ENCODE data around the gene MTNR1B. TPM values are rescaled to one million over a fixed set of nuclear protein-coding genes. Genes with fewer than 3 reads are reported as not detected.

The MTNR1B gene
- total and polyA plus RNA-seq, 8 donors = not detected

DNA sequence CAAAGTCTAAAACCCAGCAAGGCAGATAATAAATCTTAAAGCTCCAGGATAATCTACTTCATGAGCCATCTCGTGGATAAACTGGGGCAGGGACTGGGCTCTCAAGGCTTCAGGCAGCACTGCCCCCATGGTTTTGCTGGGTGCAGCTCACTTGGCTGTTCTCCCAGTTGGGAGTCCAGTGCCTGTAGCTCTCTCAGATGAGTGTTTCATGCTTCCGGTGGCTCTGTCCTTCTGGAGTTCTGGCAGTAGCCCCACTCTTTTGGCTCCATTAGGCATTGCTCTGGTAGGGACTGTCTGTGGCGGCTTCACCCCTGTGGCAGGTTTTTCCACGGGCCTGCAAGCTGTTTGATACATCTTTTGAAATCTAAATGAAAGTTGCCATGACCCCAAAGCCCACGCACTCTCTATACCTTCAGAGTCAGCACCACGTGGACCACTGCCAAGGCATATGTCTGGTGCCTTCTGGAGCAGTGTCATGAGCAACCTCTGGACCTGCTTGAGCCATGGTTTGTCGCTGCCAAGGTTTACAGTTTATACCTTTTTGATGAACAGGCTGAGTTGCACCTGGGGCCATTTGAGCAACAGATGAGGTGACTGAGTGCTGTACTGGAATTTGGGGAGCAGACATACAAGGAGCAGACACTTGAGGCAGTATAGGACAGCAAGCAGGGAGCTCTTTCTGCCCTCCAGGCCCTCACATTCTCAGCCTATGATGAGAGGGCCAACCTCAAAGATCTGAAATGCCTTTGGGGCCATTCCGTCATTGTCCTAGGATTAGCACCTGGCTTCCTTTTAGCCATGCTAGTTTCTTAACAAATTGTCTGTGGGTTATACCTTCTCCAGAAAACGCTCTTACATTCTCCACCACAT is 48.6 kb downstream of the MTNR1B start:
- no peaks in the 10 kb centered on the region for H3K4me1 ChIP-seq
- intact Hi-C loops (cut with DNase I) = no loop called here
- no peaks in the 10 kb centered on the region for H3K36me3 ChIP-seq
- TF ChIP-seq CTCF (IDR thresholded peaks at IDR 0.05) = no peak
- H3K4me3 ChIP-seq = no peak overlapping the region
- DNase-seq (no peak), ATAC-seq (no peak)
- H3K27me3 ChIP-seq = no peaks in the 10 kb centered on the region
- no peak overlapping the region for H3K27ac ChIP-seq
- peaks cover 0 to 7% of the 10 kb centered on the region in 2 donors for H3K9me3 ChIP-seq

DNA sequence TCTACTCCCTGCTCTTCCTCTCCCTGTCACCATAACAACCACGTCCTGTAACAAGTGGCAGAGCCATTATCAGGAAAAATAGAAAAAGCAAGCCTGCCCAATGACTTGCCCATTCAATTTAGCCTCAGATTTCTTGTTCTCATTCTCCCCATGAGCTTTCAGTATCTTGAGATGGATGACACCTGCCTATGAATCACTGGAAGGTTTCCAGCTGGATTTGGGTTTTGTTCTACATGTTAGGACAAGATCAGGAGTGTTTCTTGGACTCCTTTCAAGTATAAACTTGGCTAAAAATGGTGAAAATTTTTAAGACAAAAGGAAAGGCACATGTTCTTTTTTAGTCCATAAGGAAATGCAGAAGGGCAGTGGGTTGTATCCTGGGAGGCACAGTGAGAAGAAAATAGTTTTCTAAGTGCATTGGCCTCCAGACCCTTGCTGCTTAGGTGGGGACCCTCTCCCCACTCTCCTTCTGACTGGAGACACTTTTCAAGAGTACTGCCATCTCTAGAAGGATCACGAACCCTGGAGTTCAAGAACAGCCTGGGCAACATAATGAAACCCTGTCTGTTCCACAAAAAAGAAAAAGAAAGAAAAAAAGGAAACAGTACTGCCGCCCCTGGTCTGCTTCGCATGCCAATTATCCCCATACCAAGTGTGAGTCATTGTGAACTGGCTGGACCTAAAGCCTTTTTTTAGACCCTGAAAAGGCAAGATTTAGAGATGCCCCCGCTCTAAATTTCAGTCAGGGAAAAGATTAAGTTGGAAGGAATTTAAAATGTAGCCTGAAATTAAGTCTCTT is 51.0 kb downstream of the MTNR1B start:
- ATAC-seq (no peak), DNase-seq (no peak)
- Histone ChIP-seq H3K4me3 (no peak overlapping the region), H3K9me3 (peaks cover 0 to 7% of the 10 kb centered on the region in 2 donors), H3K36me3 (no peaks in the 10 kb centered on the region), H3K27me3 (no peaks in the 10 kb centered on the region), H3K27ac (no peak overlapping the region), H3K4me1 (no peaks in the 10 kb centered on the region)
- intact Hi-C loops (cut with DNase I) = no loop called here
- TF ChIP-seq CTCF (IDR thresholded peaks at IDR 0.05) = no peak

GRCh38 chr11:93024369-93024768 is 54.9 kb downstream of the MTNR1B start:
- no peaks in the 10 kb centered on the region for H3K27me3 ChIP-seq
- DNase-seq (no peak), ATAC-seq (no peak)
- H3K27ac ChIP-seq = no peak overlapping the region
- H3K9me3 ChIP-seq = no peaks in the 10 kb centered on the region
- H3K4me3 ChIP-seq = no peak overlapping the region
- no peaks in the 10 kb centered on the region for H3K36me3 ChIP-seq
- no peaks in the 10 kb centered on the region for H3K4me1 ChIP-seq
- no peak for TF ChIP-seq CTCF (IDR thresholded peaks at IDR 0.05)
- intact Hi-C loops (cut with DNase I) = no loop called here

GRCh38 chr11:93025558-93026255 is 56.3 kb downstream of the MTNR1B start:
- Histone ChIP-seq H3K4me1 (no peaks in the 10 kb centered on the region), H3K9me3 (no peaks in the 10 kb centered on the region), H3K27ac (no peak overlapping the region), H3K4me3 (no peak overlapping the region), H3K36me3 (no peaks in the 10 kb centered on the region), H3K27me3 (no peaks in the 10 kb centered on the region)
- intact Hi-C loops (cut with DNase I) = no loop called here
- DNase-seq (no peak), ATAC-seq (no peak)
- TF ChIP-seq CTCF (IDR thresholded peaks at IDR 0.05) = no peak

All from left lung (tissue), 10 donors.